Natural killer cell (primary cell): Measurements from ENCODE around the gene ZNF326. TPM values are rescaled to one million over a fixed set of nuclear protein-coding genes. Genes with fewer than 3 reads are reported as not detected.
A peak's percentile ranks its signal among the peaks of the same experiment; 100 is the strongest.

ENCODE experiments used
- ATAC-seq, 3 donors: fragments of 150-1000 bp in 2 of 3; fragments of 200-7000 bp in 1 of 3; cut with Tn5 transposase; 1 replicate in 1 of 3; 2 replicates in 2 of 3; pipeline ENCODE4 v1.10.0; 2021; ENCODE audit warnings: mild to moderate bottlenecking in 2 of 3, moderate library complexity in 2 of 3
- DNase-seq, 2 donors: peaks; one replicate each; pipeline versions ENCODE4 v3.0.0 to v3.0.0-alpha.2; 2013 to 2021; ENCODE audit warnings: mixed read lengths in 1 of 2
- H3K27ac ChIP-seq: one replicate; pipeline ENCODE4 v1.5.1; 2013; ENCODE audit warnings: mild to moderate bottlenecking, low read length
- H3K27me3 ChIP-seq: one replicate; pipeline ENCODE4 v1.6.1; 2013; ENCODE audit warnings: low read length; ENCODE audit not compliant: control insufficient read depth, insufficient read depth
- H3K36me3 ChIP-seq: one replicate; pipeline ENCODE4 v1.6.1; 2013; ENCODE audit warnings: low read length; ENCODE audit not compliant: control insufficient read depth, insufficient read depth
- H3K4me1 ChIP-seq: one replicate; pipeline ENCODE4 v1.6.1; 2013; ENCODE audit warnings: low read length; ENCODE audit not compliant: control insufficient read depth, insufficient read depth
- H3K4me3 ChIP-seq: one replicate; pipeline ENCODE4 v1.5.1; 2013; ENCODE audit warnings: low read length
- H3K9me3 ChIP-seq: one replicate; pipeline ENCODE4 v1.6.1; 2013; ENCODE audit warnings: low read length; ENCODE audit not compliant: control insufficient read depth, insufficient read depth
- H3K27ac Mint-ChIP-seq, 2 donors: one replicate each; pipeline ENCODE4 v1.8.0; 2022; ENCODE audit warnings: mild to moderate bottlenecking in 2 of 2, mixed read lengths in 2 of 2, moderate library complexity in 1 of 2
- H3K27me3 Mint-ChIP-seq, 2 donors: one replicate each; pipeline ENCODE4 v1.8.0; 2022; ENCODE audit warnings: low read depth in 2 of 2, mixed read lengths in 2 of 2
- H3K36me3 Mint-ChIP-seq: one replicate; pipeline ENCODE4 v1.8.0; 2022; ENCODE audit warnings: mixed read lengths
- H3K4me1 Mint-ChIP-seq, 2 donors: one replicate each; pipeline ENCODE4 v1.8.0; 2022; ENCODE audit warnings: mixed read lengths in 2 of 2
- H3K4me3 Mint-ChIP-seq: one replicate; pipeline ENCODE4 v1.8.0; 2022; ENCODE audit warnings: mild to moderate bottlenecking, moderate library complexity, mixed read lengths
- H3K9me3 Mint-ChIP-seq, 2 donors: one replicate each; pipeline ENCODE4 v1.8.0; 2022; ENCODE audit warnings: mixed read lengths in 2 of 2
- CTCF ChIP-seq: fragments of 200-600 bp; IDR thresholded peaks from one replicate; pipeline ENCODE4 v1.8.0; 2022; ENCODE audit warnings: antibody characterized with exemption
- WGBS: methylation state at CpG from one replicate; pipeline ENCODE4 v1.1.7; 2013; ENCODE audit warnings: missing lambda C conversion rate; ENCODE audit not compliant: insufficient coverage; 5-methylcytosine and 5-hydroxymethylcytosine counted together
- intact Hi-C: fragments of 100-400 bp; cut with micrococcal nuclease; formaldehyde crosslinking; loops from one replicate; pipeline ENCODE4 v1.14.2; 2022
- total RNA-seq, 4 donors: library from RNA; stranded (reverse); fragments of 120-200 nt in 1 of 4; gene quantifications; one replicate each; pipeline versions ENCODE4 v1.2.3 to v1.2.4, GENCODE V29; 2013 to 2022

The ZNF326 gene
- total RNA-seq, result 10 to 100 TPM; 44.4 to 49.2 (median 45.7) TPM
- total RNA-seq (2013), result 19.2 TPM

GRCh38 chr1:89994805-89995597 is at the start of gene ZNF326:
Gene ZNF326 (plus strand): TSS chr1:89995110. CDS start chr1:89995258, 148 bp downstream.
- Mint-ChIP-seq H3K4me3 (peak within 1 kb of the TSS; percentile 97), H3K36me3 (no peaks in the 10 kb centered on the region), H3K27me3 (no peaks in the 10 kb centered on the region), H3K27ac (peak within 1 kb of the TSS; percentile 89 to 92), H3K4me1 (peaks cover 31 to 47% of the 10 kb centered on the region in 2 donors), H3K9me3 (no peaks in the 10 kb centered on the region)
- under 1% methylated on average over 88 of the region's 88 CpGs for WGBS
- TF ChIP-seq CTCF, result no peak
- ATAC-seq, result peak; percentile 95 to 99 (median 97)
- intact Hi-C loops, result loop anchor here (5.0 kb wide), 1 partner anchor 173 kb away; the partner anchor contains the start of gene LRRC8D
- H3K4me3 ChIP-seq, result peak within 1 kb of the TSS; percentile 84
- DNase-seq, result peak; percentile 95 to 97
- H3K27ac ChIP-seq, result peak within 1 kb of the TSS; percentile 92
- no peaks in the 10 kb centered on the region for H3K9me3 ChIP-seq
- H3K4me1 ChIP-seq, result peaks cover 12% of the 10 kb centered on the region
- H3K36me3 ChIP-seq, result peaks cover 5% of the 10 kb centered on the region
- no peaks in the 10 kb centered on the region for H3K27me3 ChIP-seq

- no peak for DNase-seq
- Mint-ChIP-seq H3K36me3 (no peaks in the 10 kb centered on the region), H3K9me3 (no peaks in the 10 kb centered on the region), H3K4me3 (no peak overlapping the region), H3K27ac (no peak overlapping the region), H3K4me1 (peaks cover 0 to 4% of the 10 kb centered on the region in 2 donors), H3K27me3 (no peaks in the 10 kb centered on the region)
- Histone ChIP-seq H3K9me3 (no peaks in the 10 kb centered on the region), H3K27me3 (no peaks in the 10 kb centered on the region), H3K36me3 (no peaks in the 10 kb centered on the region), H3K4me3 (no peak overlapping the region), H3K4me1 (no peaks in the 10 kb centered on the region), H3K27ac (no peak overlapping the region)
- intact Hi-C loops, result no loop called here
- TF ChIP-seq CTCF, result no peak
- 69% methylated on average over 4 of the region's 5 CpGs for WGBS
- ATAC-seq, result no peak
Observed at GRCh38 chr1:89945852-89946476, 48.9 kb upstream of the ZNF326 start.

- no peak overlapping the region for H3K4me3 Mint-ChIP-seq
- no peaks in the 10 kb centered on the region for H3K27me3 ChIP-seq
- no peak overlapping the region for H3K27ac Mint-ChIP-seq
- H3K4me3 ChIP-seq, result no peak overlapping the region
- no peaks in the 10 kb centered on the region for H3K4me1 Mint-ChIP-seq
- intact Hi-C loops, result no loop called here
- H3K36me3 Mint-ChIP-seq, result no peaks in the 10 kb centered on the region
- H3K36me3 ChIP-seq, result no peaks in the 10 kb centered on the region
- H3K27ac ChIP-seq, result no peak overlapping the region
- DNase-seq (no peak), ATAC-seq (no peak)
- 20% methylated on average over 1 of the region's 1 CpG for WGBS
- no peaks in the 10 kb centered on the region for H3K9me3 Mint-ChIP-seq
- TF ChIP-seq CTCF, result no peak
- H3K4me1 ChIP-seq, result no peaks in the 10 kb centered on the region
- H3K27me3 Mint-ChIP-seq, result no peaks in the 10 kb centered on the region
- no peaks in the 10 kb centered on the region for H3K9me3 ChIP-seq
Observed at GRCh38 chr1:89946532-89946931, 48.4 kb upstream of the ZNF326 start.
